Measurements from ENCODE around the gene SYNE1. TPM values are rescaled to one million over a fixed set of nuclear protein-coding genes. Genes with fewer than 3 reads are reported as not detected.

Gene SYNE1
- total RNA-seq, 4 donors from 2014 or later = 29.1 to 51.5 (median 45.6) TPM

GRCh38 chr6:152398316-152398715 is 238.8 kb downstream of the SYNE1 start:
- intact Hi-C loops (cut with DNase I; ENCODE audit: low total_unique reads) = no loop called here
- H3K27ac ChIP-seq = no peak overlapping the region

GRCh38 chr6:152394303-152394702 is 242.9 kb downstream of the SYNE1 start:
- TF ChIP-seq CTCF (IDR thresholded peaks at IDR 0.05 in 4 of 5, conservative IDR thresholded peaks at IDR 0.05 in 1 of 5) (no peak), POLR2A (IDR thresholded peaks at IDR 0.05) (no peak)
- Histone ChIP-seq H3K36me3 (no peaks in the 10 kb centered on the region), H3K4me3 (no peak overlapping the region), H3K27me3 (no peaks in the 10 kb centered on the region), H3K27ac (no peak overlapping the region), H3K4me1 (no peaks in the 10 kb centered on the region), H3K9me3 (no peaks in the 10 kb centered on the region)
- ATAC-seq = no peak
- in situ Hi-C loops (cut with MboI; ENCODE audit: low sequenced_read_pairs in 4 of 4) (no loop called here), intact Hi-C loops (cut with DNase I; ENCODE audit: low total_unique reads) (no loop called here)
- no peak for DNase-seq

More at GRCh38 chr6:152398316-152398715, 238.8 kb downstream of the SYNE1 start:
- H3K4me3 ChIP-seq = no peak overlapping the region
- in situ Hi-C loops (cut with MboI; ENCODE audit: low sequenced_read_pairs in 4 of 4) = no loop called here
- ATAC-seq (no peak), DNase-seq (no peak)
- no peaks in the 10 kb centered on the region for H3K27me3 ChIP-seq
- H3K9me3 ChIP-seq = no peaks in the 10 kb centered on the region
- H3K4me1 ChIP-seq = no peaks in the 10 kb centered on the region
- H3K36me3 ChIP-seq = no peaks in the 10 kb centered on the region
- TF ChIP-seq CTCF (IDR thresholded peaks at IDR 0.05 in 4 of 5, conservative IDR thresholded peaks at IDR 0.05 in 1 of 5) = no peak
- TF ChIP-seq POLR2A (IDR thresholded peaks at IDR 0.05) = no peak

- Histone ChIP-seq H3K9me3 (no peaks in the 10 kb centered on the region), H3K27ac (no peak overlapping the region), H3K4me1 (no peaks in the 10 kb centered on the region), H3K4me3 (no peak overlapping the region), H3K36me3 (no peaks in the 10 kb centered on the region), H3K27me3 (no peaks in the 10 kb centered on the region)
- ATAC-seq (no peak), DNase-seq (no peak)
- TF ChIP-seq POLR2A (IDR thresholded peaks at IDR 0.05) (no peak), CTCF (IDR thresholded peaks at IDR 0.05 in 4 of 5, conservative IDR thresholded peaks at IDR 0.05 in 1 of 5) (no peak)
- in situ Hi-C loops (cut with MboI; ENCODE audit: low sequenced_read_pairs in 4 of 4) (no loop called here), intact Hi-C loops (cut with DNase I; ENCODE audit: low total_unique reads) (no loop called here)
Observed at GRCh38 chr6:152391179-152391880, 245.8 kb downstream of the SYNE1 start.

DNA sequence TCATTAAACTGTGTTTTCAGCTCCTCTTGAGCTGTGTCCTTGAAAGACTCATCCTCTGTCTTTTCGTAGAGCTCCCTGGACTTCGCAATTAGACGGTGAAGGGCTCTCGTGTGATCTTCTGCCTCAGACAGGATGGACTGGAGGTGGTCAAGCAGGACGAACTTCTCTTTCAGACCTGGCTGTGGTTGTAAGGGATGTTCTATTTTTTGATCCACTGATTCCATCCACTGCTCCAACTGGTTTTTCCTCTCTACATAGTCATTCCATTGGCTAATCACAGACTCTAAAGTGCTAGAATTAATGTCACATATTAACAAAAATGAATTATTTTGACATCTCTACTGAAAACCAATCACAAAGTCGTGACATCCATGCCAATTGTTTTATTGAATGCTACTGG is 250.1 kb downstream of the SYNE1 start:
- no peak overlapping the region for H3K4me3 ChIP-seq
- intact Hi-C loops (cut with DNase I; ENCODE audit: low total_unique reads) (no loop called here), in situ Hi-C loops (cut with MboI; ENCODE audit: low sequenced_read_pairs in 4 of 4) (no loop called here)
- no peaks in the 10 kb centered on the region for H3K4me1 ChIP-seq
- no peak overlapping the region for H3K27ac ChIP-seq
- TF ChIP-seq POLR2A (IDR thresholded peaks at IDR 0.05) = no peak
- no peak for TF ChIP-seq CTCF (IDR thresholded peaks at IDR 0.05 in 4 of 5, conservative IDR thresholded peaks at IDR 0.05 in 1 of 5)
- DNase-seq (no peak), ATAC-seq (no peak)
- no peaks in the 10 kb centered on the region for H3K9me3 ChIP-seq
- no peaks in the 10 kb centered on the region for H3K36me3 ChIP-seq
- H3K27me3 ChIP-seq = no peaks in the 10 kb centered on the region

DNA sequence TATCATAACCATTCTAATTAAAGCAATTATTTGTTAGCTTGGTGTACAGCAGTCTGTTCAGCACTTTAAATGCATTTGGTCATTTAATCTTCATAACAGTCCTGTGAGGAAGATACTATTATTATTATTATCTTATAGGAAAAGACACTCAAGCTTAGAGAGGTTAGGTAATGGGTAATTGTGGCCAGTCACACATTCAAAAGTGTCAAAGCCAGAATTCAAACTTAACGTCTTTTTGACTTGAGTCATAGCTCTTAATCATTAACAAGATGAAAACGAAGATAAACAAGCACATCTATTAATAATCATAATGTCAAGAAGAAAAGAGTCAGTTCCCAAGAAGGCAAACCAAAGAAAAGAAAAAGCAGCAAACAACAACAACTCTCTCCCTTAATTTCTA is 251.0 kb downstream of the SYNE1 start:
- Histone ChIP-seq H3K36me3 (no peaks in the 10 kb centered on the region), H3K4me3 (no peak overlapping the region), H3K9me3 (no peaks in the 10 kb centered on the region), H3K27ac (no peak overlapping the region), H3K4me1 (peaks cover 5 to 6% of the 10 kb centered on the region in 2 donors), H3K27me3 (no peaks in the 10 kb centered on the region)
- TF ChIP-seq POLR2A (IDR thresholded peaks at IDR 0.05) (no peak), CTCF (IDR thresholded peaks at IDR 0.05 in 4 of 5, conservative IDR thresholded peaks at IDR 0.05 in 1 of 5) (no peak)
- ATAC-seq (no peak), DNase-seq (no peak)
- intact Hi-C loops (cut with DNase I; ENCODE audit: low total_unique reads) (no loop called here), in situ Hi-C loops (cut with MboI; ENCODE audit: low sequenced_read_pairs in 4 of 4) (no loop called here)
